Esophagus squamous epithelium (tissue), 5 donors: ENCODE results near the gene HMGN4. TPM values are rescaled to one million over a fixed set of nuclear protein-coding genes. Genes with fewer than 3 reads are reported as not detected.
A peak's percentile ranks its signal among the peaks of the same experiment; 100 is the strongest.
"Not testable (repeated sequence)": the region's sequence is repeated elsewhere in the genome, so short reads cannot be mapped to it uniquely, and the experiment has no call there.

ENCODE experiments used
- DNase-seq: peaks from one replicate; lab custom pipeline; 2025; lab: John Stamatoyannopoulos, UW
- H3K27ac ChIP-seq, 4 donors: fragments of 200-600 bp; sonication (generic); one replicate each; pipeline ENCODE4 v1.5.1; 2016 to 2019; ENCODE audit warnings: mild to moderate bottlenecking in 1 of 4
- H3K27me3 ChIP-seq, 4 donors: fragments of 200-600 bp; sonication (generic); 1 replicate in 3 of 4; 2 replicates in 1 of 4; pipeline versions ENCODE4 v1.5.1 to v1.6.0; 2017 to 2021; ENCODE audit warnings: antibody characterized with exemption in 1 of 4
- H3K36me3 ChIP-seq, 3 donors: fragments of 200-600 bp; sonication (generic); one replicate each; pipeline ENCODE4 v1.5.1; 2016 to 2019
- H3K4me1 ChIP-seq, 3 donors: fragments of 200-600 bp; sonication (generic); one replicate each; pipeline ENCODE4 v1.5.1; 2017 to 2019
- H3K4me3 ChIP-seq, 4 donors: fragments of 200-600 bp; sonication (generic); 1 replicate in 3 of 4; 2 replicates in 1 of 4; pipeline ENCODE4 v1.5.1; 2016 to 2019; ENCODE audit warnings: mild to moderate bottlenecking in 2 of 4, moderate library complexity in 1 of 4
- H3K9me3 ChIP-seq, 3 donors: fragments of 200-600 bp; sonication (generic); one replicate each; pipeline ENCODE4 v1.5.1; 2016 to 2019
- POLR2A ChIP-seq, 4 donors: fragments of 450-650 bp; IDR thresholded peaks; one replicate each; pipeline ENCODE4 v1.6.1; 2017; ENCODE audit warnings: antibody characterized with exemption in 4 of 4, mild to moderate bottlenecking in 4 of 4, moderate library complexity in 3 of 4
- WGBS, 2 donors: methylation state at CpG; one replicate each; pipeline ENCODE4 v1.1.5; 2018; 5-methylcytosine and 5-hydroxymethylcytosine counted together
- intact Hi-C: fragments of 100-400 bp; cut with DNase I; formaldehyde crosslinking; loops from one replicate; pipeline ENCODE4 v1.15.0; 2022
- total RNA-seq, 4 donors: library from RNA; depleted of rRNA; stranded (reverse); fragments of >200 nt; gene quantifications; one replicate each; pipeline ENCODE4 v1.1.0, GENCODE V29; 2016
- TF ChIP-seq, protein P1 (sequence below), 6 experiments: fragments of 450-650 bp in 4 of 6; fragments of 200-600 bp in 2 of 6; sonication (generic) in 2 of 6; IDR thresholded peaks; one replicate each; pipeline ENCODE4 v1.5.1; 2016 to 2019; ENCODE audit warnings: antibody characterized with exemption in 6 of 6, mild to moderate bottlenecking in 4 of 6, moderate library complexity in 4 of 6
- donor health status: DM: yes; HTN: yes; CAD: no.

The HMGN4 gene
- total RNA-seq, 4 donors from 2014 or later, result 18.1 to 53.2 (median 36.7) TPM

DNA sequence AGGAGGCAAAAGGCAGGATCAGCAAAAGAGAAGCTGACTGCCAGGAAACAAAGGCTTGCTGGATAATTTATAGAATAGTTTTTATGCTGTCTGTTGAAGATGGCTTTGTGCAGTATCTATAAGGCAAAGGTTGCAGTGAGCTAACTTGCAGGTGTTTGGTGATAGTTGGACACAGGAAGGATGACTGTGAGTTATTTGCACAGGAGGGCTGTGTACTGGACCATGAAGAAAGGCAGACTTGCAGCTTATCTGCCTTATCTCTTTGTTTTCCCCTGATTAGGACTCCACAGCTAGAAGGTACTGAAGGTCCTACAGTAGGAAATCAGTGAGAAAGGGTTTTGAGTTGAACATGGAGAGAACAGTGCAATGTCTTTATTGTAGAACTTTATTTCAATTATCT lies 36.0 kb upstream of the HMGN4 start:
- intact Hi-C loops, result no loop called here
- DNase-seq, result no peak
- H3K4me1 ChIP-seq, result peaks cover 8 to 13% (median 11%) of the 10 kb centered on the region in 3 donors
- H3K27me3 ChIP-seq, result peaks cover 0 to 47% (median 9%) of the 10 kb centered on the region in 4 donors
- no peak overlapping the region for H3K27ac ChIP-seq
- no peak for TF ChIP-seq POLR2A (IDR thresholded peaks at IDR 0.05)
- TF ChIP-seq, protein P1, sequence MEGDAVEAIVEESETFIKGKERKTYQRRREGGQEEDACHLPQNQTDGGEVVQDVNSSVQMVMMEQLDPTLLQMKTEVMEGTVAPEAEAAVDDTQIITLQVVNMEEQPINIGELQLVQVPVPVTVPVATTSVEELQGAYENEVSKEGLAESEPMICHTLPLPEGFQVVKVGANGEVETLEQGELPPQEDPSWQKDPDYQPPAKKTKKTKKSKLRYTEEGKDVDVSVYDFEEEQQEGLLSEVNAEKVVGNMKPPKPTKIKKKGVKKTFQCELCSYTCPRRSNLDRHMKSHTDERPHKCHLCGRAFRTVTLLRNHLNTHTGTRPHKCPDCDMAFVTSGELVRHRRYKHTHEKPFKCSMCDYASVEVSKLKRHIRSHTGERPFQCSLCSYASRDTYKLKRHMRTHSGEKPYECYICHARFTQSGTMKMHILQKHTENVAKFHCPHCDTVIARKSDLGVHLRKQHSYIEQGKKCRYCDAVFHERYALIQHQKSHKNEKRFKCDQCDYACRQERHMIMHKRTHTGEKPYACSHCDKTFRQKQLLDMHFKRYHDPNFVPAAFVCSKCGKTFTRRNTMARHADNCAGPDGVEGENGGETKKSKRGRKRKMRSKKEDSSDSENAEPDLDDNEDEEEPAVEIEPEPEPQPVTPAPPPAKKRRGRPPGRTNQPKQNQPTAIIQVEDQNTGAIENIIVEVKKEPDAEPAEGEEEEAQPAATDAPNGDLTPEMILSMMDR (IDR thresholded peaks at IDR 0.05), result no peak
- no peaks in the 10 kb centered on the region for H3K9me3 ChIP-seq
- peak overlapping the region in 1 of 4 donors; percentile 64 for H3K4me3 ChIP-seq
- no peaks in the 10 kb centered on the region for H3K36me3 ChIP-seq

DNA sequence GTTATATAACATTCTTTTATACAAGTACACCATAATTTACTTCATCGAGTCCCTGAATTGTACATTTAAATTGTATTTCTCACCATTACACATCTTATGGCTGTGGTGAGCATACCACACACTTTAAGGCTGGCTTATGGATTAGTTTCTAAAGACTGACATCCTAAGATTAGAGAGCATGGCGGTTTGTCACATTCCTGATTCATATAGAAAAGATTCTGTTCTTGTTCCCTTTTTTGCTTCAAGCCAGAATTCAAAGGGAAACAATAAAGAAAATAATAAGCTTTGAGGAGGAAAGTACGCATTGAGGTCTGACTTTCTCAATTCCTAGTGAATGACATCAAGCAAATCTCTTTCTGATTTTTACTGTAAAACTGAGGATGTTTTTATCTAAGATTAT lies 35.5 kb upstream of the HMGN4 start:
- no peaks in the 10 kb centered on the region for H3K36me3 ChIP-seq
- peaks cover 8 to 13% (median 11%) of the 10 kb centered on the region in 3 donors for H3K4me1 ChIP-seq
- DNase-seq, result no peak
- H3K4me3 ChIP-seq, result no peak overlapping the region
- intact Hi-C loops, result no loop called here
- TF ChIP-seq POLR2A (IDR thresholded peaks at IDR 0.05), result no peak
- TF ChIP-seq, protein P1 (IDR thresholded peaks at IDR 0.05), result no peak
- H3K27me3 ChIP-seq, result peaks cover 0 to 47% (median 9%) of the 10 kb centered on the region in 4 donors
- H3K9me3 ChIP-seq, result no peaks in the 10 kb centered on the region
- H3K27ac ChIP-seq, result no peak overlapping the region
- 77 to 90% methylated on average over 3 of the region's 3 CpGs for WGBS, 2 donors

DNA sequence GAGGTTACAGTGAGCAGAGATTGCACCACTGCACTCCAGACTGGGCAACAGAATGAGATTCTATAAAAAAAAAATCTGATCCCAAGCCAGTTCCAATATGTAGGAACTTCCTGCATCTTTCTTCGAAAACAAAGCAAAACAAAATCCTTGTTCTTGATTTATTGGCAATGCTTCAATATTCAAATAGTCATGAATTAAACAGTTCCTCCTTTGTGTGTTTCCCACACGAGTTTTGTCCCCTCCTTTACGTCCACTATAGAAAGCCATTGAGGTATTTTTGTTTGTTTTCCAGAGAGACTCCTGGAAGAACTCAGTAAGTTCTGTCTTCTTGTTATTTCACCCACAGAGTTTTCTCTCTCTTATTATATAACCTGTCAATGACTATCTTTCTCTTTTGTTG lies 30.5 kb upstream of the HMGN4 start:
- WGBS, 2 donors, result 58 to 65% methylated on average over 3 of the region's 3 CpGs
- no peak overlapping the region for H3K27ac ChIP-seq
- intact Hi-C loops, result no loop called here
- peaks cover 0 to 24% (median 1%) of the 10 kb centered on the region in 4 donors for H3K27me3 ChIP-seq
- no peak for DNase-seq
- H3K4me3 ChIP-seq, result no peak overlapping the region
- TF ChIP-seq, protein P1 (IDR thresholded peaks at IDR 0.05), result no peak
- TF ChIP-seq POLR2A (IDR thresholded peaks at IDR 0.05), result no peak
- no peaks in the 10 kb centered on the region for H3K36me3 ChIP-seq
- H3K9me3 ChIP-seq, result no peaks in the 10 kb centered on the region
- H3K4me1 ChIP-seq, result no peaks in the 10 kb centered on the region

DNA sequence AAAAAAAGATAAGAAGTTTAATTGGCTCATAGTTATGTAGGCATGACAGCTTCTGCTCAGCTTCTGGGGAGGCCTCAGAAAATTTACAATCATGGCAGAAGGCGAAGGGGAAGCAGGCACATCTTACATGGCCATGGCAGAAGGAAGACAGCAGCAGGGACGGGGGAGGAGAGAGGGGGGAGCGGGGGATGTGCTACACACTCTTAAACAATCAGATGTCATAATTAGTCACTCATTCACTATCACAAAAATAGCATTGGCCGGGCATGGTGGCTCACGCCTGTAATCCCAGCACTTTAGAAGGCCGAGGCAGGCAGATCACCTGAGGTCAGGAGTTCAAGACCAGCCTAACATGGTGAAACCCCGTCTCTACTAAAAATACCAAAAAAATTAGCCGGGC lies 27.1 kb upstream of the HMGN4 start:
- H3K4me1 ChIP-seq, H3K4me3 ChIP-seq, DNase-seq, H3K9me3 ChIP-seq, intact Hi-C loops, H3K27me3 ChIP-seq, H3K27ac ChIP-seq, H3K36me3 ChIP-seq: not testable (repeated sequence)
- 57 to 75% methylated on average over 7 to 8 of the region's 8 CpGs for WGBS, 2 donors

DNA sequence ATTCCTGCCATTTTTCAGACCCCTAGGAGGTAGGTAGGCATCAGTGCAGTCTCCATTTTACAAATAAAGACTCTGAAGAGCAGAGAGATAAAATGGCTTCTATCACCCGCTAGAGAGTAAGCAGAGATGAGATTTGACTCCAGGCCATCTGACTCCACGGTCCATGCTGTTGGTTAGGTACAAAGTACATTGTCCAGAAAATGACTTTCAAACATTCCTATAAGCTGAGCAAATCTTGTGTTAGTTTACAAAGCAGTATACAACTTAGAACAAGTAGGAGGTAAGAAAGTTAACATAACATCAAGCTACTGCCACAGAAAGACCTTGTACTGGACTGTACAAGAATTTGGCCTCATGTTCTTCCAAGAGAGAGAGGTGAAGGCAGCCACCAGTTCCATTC lies 23.2 kb upstream of the HMGN4 start:
- Histone ChIP-seq H3K27ac (no peak overlapping the region), H3K27me3 (no peaks in the 10 kb centered on the region), H3K4me1 (peaks cover 0 to 2% (median 0%) of the 10 kb centered on the region in 3 donors), H3K36me3 (no peaks in the 10 kb centered on the region), H3K4me3 (no peak overlapping the region), H3K9me3 (no peaks in the 10 kb centered on the region)
- DNase-seq, result no peak
- no peak for TF ChIP-seq POLR2A (IDR thresholded peaks at IDR 0.05)
- TF ChIP-seq, protein P1 (IDR thresholded peaks at IDR 0.05), result no peak
- WGBS, 2 donors, result 61 to 77% methylated on average over 2 of the region's 2 CpGs
- intact Hi-C loops, result no loop called here
